ENCODE measurements around the gene HIC1.

DNA sequence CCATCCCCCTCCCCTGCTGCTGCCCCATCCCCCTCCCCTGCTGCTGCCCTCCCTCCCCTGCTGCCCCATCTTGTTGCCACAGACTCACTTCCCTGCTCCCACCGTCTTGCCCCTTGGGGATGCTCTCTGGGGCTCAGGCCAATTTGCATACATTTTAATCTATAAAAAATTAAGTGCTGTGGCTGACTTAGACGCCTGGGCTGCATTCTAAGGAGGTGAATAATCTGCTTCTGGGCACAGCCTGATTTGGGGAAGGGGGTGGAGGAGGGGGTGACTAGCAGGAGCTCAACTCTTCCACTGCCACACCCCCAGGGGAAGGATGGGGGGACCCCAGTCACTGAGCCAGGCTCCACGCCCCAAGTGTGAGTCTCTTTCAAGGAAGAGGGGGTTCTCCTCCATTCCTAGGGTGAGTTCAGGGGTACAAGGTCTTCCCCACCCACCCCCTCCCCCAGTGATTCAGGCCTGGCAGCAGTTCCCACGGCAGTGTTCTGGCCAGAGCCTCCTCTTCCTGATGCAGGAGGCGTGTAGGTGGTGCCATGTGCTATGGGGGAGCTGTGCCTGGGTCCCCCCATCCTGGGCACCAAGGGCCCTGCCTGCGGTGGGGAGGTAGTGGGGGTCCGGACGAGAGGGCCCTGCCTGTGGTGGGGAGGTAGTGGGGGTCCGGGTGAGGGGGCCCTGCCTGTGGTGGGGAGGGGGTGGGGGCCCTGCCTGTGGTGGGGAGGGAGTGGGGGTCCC lies 19.9 kb upstream of the HIC1 start:
- TF ChIP-seq EP300 (IDR thresholded peaks at IDR 0.05) (no peak), POLR2A (IDR thresholded peaks at IDR 0.05) (no peak), POLR2AphosphoS5 (IDR thresholded peaks at IDR 0.05) (no peak)
- TF ChIP-seq, protein P1, sequence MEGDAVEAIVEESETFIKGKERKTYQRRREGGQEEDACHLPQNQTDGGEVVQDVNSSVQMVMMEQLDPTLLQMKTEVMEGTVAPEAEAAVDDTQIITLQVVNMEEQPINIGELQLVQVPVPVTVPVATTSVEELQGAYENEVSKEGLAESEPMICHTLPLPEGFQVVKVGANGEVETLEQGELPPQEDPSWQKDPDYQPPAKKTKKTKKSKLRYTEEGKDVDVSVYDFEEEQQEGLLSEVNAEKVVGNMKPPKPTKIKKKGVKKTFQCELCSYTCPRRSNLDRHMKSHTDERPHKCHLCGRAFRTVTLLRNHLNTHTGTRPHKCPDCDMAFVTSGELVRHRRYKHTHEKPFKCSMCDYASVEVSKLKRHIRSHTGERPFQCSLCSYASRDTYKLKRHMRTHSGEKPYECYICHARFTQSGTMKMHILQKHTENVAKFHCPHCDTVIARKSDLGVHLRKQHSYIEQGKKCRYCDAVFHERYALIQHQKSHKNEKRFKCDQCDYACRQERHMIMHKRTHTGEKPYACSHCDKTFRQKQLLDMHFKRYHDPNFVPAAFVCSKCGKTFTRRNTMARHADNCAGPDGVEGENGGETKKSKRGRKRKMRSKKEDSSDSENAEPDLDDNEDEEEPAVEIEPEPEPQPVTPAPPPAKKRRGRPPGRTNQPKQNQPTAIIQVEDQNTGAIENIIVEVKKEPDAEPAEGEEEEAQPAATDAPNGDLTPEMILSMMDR (IDR thresholded peaks at IDR 0.05) = no peak

Measured in gastroesophageal sphincter (tissue), 3 donors.